GM18873 (cell line): ENCODE data around the gene RUFY2.
"Not testable (repeated sequence)": the region's sequence is repeated elsewhere in the genome, so short reads cannot be mapped to it uniquely, and the experiment has no call there.

Source experiments
- ATAC-seq: cut with Tn5 transposase; IDR thresholded peaks from one replicate; pipeline ENCODE4 v1.9.1; 2021; ENCODE audit warnings: mild to moderate bottlenecking, moderate library complexity, moderate number of reproducible peaks; ENCODE audit not compliant: unreplicated experiment, low FRiP score

RUFY2 gene

GRCh38 chr10:68329506-68329861 lies 77.6 kb downstream of the RUFY2 start:
- ATAC-seq = no peak

- ATAC-seq = no peak
Measured at GRCh38 chr10:68327889-68328786, 78.9 kb downstream of the RUFY2 start.

DNA sequence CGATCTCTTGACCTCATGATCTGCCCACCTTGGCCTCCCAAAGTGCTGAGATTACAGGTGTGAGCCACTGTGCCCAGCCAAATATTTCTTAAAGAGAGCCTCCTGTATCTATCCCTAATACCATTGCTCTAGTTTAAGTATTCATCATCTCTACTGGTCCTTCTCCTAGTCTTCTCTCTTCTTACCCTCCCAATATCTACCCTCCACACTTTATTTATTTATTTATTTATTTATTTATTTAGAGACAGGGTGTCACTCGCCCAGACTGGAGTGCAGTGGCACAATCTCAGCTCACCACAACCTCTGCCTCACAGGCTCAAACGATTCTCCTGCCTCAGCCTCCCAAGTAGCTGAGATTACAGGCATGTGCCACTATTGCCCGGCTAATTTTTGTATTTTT lies 82.7 kb downstream of the RUFY2 start:
- not testable (repeated sequence) for ATAC-seq

DNA sequence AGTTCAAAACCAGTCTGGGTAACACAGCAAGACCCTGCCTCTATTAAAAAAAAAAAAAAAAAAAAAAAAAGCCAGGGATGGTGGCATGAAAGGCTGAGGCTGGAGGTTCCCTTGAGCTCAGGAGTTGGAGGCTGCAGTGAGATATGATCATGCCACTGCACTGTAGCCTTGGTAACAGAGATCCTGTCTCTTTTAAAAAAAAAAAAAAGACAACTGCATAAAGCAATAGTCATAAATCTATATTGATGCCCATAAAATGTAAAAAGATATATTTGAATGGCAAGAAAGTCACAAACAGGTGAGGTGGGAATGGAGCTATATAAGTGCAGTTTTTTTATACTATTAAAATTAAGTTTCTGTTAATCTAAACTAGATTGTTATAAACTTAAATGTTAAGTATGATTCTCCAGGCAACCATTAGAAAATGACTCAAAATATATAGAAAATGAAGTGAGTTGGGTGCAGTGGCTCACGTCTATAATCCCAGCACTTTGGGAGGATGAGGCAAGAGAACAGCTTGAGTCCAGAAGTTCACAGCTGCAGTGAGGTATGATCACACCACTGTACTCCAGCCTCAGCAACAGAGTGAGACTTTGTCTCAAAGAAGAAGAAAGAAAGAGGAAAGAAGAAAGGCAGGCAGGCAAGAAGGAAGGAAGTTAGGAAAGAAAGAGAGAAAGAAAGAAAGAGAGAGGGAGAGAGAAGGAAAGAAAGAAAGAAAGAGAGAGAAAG lies 88.6 kb downstream of the RUFY2 start:
- ATAC-seq = no peak

DNA sequence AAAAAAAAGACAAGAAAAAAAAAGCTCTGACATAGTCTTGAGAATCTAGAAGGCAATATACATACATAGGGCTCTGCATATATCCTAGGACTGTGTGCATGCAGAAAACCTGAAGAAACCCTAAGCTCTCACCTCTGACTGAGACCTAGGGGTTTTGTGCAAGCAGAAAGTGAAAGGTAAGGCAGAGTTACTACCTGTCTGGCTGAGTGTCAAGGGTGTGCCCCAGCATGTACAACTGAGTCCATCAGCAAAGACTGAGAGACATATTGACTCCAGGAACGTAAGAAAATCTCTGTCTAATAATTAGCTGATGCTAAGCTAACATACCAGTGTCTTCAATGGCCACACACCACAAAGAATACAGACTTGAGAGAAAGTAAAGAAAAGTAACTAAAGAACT lies 91.5 kb downstream of the RUFY2 start:
- ATAC-seq = no peak

DNA sequence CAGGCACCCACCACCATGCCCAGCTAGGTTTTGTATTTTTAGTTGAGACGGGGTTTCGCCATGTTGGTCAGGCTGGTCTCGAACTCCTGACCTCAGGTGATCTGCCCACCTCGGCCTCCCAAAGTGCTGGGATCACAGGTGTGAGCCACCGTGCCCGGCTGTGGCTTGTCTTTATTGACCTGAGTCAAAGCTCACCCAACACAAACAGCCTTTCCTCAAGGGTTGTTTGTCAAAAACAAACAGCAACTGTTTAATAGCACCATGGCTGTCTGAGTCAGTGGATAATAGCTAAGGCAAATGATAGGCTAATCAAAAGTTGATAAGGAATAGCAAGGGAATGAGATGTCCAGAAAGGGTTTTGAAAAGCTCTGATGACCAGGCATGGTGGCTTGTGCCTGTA lies 92.1 kb downstream of the RUFY2 start:
- not testable (repeated sequence) for ATAC-seq

GRCh38 chr10:68310531-68310930 lies 96.5 kb downstream of the RUFY2 start:
- no peak for ATAC-seq

DNA sequence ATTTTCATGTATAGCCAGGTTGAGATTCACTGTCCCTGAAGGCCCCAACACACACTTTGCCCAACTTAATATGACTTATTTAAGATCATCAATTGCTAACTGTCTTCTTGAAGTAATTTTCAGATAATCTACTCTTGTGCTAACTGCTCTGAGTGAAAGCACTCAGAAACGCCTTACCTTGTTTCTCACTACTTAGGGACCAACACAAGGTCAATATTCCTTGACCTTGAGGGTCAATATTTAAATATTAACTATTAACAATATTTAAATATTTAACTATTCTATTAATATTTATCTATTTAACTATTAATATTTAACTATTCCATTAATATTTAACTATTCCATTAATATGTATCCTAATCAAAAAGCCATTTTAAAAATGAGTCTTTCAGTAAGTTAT lies 101.2 kb downstream of the RUFY2 start:
- ATAC-seq = no peak

DNA sequence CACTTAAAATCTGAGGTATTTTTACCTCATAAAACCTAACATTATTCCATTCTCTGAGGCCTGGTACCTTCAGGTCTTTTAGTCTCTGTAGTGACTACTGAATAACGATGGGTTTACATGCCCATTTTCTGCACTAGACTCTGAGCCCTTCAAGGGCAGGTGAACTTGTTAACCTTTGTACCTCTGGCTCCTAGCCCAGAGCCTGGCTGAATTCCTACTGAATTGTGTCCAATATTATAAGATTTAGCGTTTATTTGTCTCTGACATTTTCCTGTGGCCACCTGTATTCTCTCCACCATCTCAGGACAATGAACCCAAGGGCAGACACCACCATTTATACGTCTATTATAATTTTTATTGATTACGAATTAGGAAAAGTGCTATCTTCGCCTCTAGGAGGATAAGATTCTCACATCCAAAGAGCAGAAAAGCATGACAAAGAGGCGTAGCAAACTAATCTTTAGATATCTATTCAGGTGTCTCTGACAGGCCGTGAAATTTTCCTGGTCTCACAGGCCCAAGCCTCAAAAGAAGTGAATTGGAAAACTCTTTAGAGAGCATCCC lies 103.1 kb downstream of the RUFY2 start:
- ATAC-seq = no peak

DNA sequence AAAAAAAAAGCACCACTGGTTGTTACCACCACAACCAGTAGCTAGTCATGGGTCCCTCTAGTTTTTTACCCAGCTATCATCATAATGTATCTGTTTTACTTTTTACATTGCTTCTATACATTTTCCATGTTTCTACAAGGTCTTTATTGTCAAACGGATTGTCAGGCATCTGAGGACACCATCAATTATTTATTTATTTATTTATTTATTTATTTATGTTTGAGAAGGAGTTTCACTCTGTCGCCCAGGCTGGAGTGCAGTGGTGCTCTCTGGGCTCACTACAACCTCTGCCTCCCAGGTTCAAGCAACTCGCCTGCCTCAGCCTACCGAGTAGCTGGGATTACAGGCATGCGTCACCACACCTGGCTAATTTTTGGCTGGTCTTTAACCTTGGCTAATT lies 104.2 kb downstream of the RUFY2 start:
- ATAC-seq = no peak

GRCh38 chr10:68302503-68302823 lies 104.6 kb downstream of the RUFY2 start:
- ATAC-seq = no peak

- no peak for ATAC-seq
Measured at GRCh38 chr10:68301790-68302502, 105.1 kb downstream of the RUFY2 start.

GRCh38 chr10:68301301-68301700 lies 105.8 kb downstream of the RUFY2 start:
- no peak for ATAC-seq

GRCh38 chr10:68296843-68297663 lies 110.0 kb downstream of the RUFY2 start:
- ATAC-seq = no peak
